H9 (cell line): ENCODE data around the gene ABCC4. TPM values are rescaled to one million over a fixed set of nuclear protein-coding genes. Genes with fewer than 3 reads are reported as not detected.

ENCODE experiments used
- DNase-seq: peaks from one replicate; pipeline ENCODE4 v3.0.0-alpha.2; 2017
- H2AFZ ChIP-seq: one replicate; pipeline ENCODE4 v1.6.1; 2013; ENCODE audit warnings: mild to moderate bottlenecking, low read length, control low read depth, moderate library complexity
- H2AK5ac ChIP-seq: 2 replicates; pipeline ENCODE4 v1.6.1; 2013; ENCODE audit warnings: low read length, control low read depth, mixed read lengths; ENCODE audit not compliant: insufficient read length
- H2BK120ac ChIP-seq: one replicate; pipeline ENCODE4 v1.6.1; 2013; ENCODE audit warnings: low read depth, mild to moderate bottlenecking, low read length, control low read depth, inconsistent platforms; ENCODE audit not compliant: poor library complexity, severe bottlenecking
- H2BK12ac ChIP-seq: 2 replicates; pipeline ENCODE4 v1.6.1; 2013; ENCODE audit warnings: low read length, control low read depth, mixed read lengths, low read depth; ENCODE audit not compliant: insufficient read length
- H2BK15ac ChIP-seq: 2 replicates; pipeline ENCODE4 v1.6.1; 2013; ENCODE audit warnings: low read depth, low read length, control low read depth
- H2BK20ac ChIP-seq: one replicate; pipeline ENCODE4 v1.6.1; 2013; ENCODE audit warnings: low read depth, mild to moderate bottlenecking, low read length, control low read depth, inconsistent platforms; ENCODE audit not compliant: poor library complexity, severe bottlenecking
- H2BK5ac ChIP-seq: 2 replicates; pipeline ENCODE4 v1.6.1; 2013; ENCODE audit warnings: low read length, control low read depth, mixed read lengths; ENCODE audit not compliant: insufficient read length
- H3K14ac ChIP-seq: 2 replicates; pipeline ENCODE4 v1.6.1; 2013; ENCODE audit warnings: low read length, control low read depth; ENCODE audit not compliant: insufficient read depth
- H3K18ac ChIP-seq: 2 replicates; pipeline ENCODE4 v1.6.1; 2013; ENCODE audit warnings: low read depth, mild to moderate bottlenecking, mixed read lengths, low read length, control low read depth; ENCODE audit not compliant: insufficient read length
- H3K23ac ChIP-seq: 2 replicates; pipeline ENCODE4 v1.6.1; 2013; ENCODE audit warnings: low read length, control low read depth, mixed read lengths, low read depth; ENCODE audit not compliant: insufficient read length
- H3K23me2 ChIP-seq: 2 replicates; pipeline ENCODE4 v1.6.1; 2013; ENCODE audit warnings: low read depth, mild to moderate bottlenecking, mixed read lengths, low read length, control low read depth; ENCODE audit not compliant: insufficient read length, poor library complexity, severe bottlenecking
- H3K27ac ChIP-seq: 2 replicates; pipeline ENCODE4 v1.5.1; 2013; ENCODE audit warnings: low read length, control low read depth, mixed read lengths, low read depth; ENCODE audit not compliant: insufficient read length
- H3K27me3 ChIP-seq: 2 replicates; pipeline ENCODE4 v1.6.1; 2013; ENCODE audit warnings: low read length, control low read depth, inconsistent platforms; ENCODE audit not compliant: insufficient read depth
- H3K4ac ChIP-seq: 2 replicates; pipeline ENCODE4 v1.6.1; 2013; ENCODE audit warnings: low read depth, mild to moderate bottlenecking, control low read depth, inconsistent platforms, low read length, moderate library complexity
- H3K4me1 ChIP-seq: 2 replicates; pipeline ENCODE4 v1.6.1; 2013; ENCODE audit warnings: low read length, control low read depth, inconsistent platforms; ENCODE audit not compliant: insufficient read depth
- H3K4me2 ChIP-seq: 2 replicates; pipeline ENCODE4 v1.6.1; 2013; ENCODE audit warnings: low read length, control low read depth, mixed read lengths; ENCODE audit not compliant: insufficient read length, insufficient read depth
- H3K56ac ChIP-seq: 2 replicates; pipeline ENCODE4 v1.6.1; 2013; ENCODE audit warnings: low read depth, mild to moderate bottlenecking, mixed read lengths, low read length, control low read depth; ENCODE audit not compliant: insufficient read length
- H3K79me1 ChIP-seq: 2 replicates; pipeline ENCODE4 v1.6.1; 2013; ENCODE audit warnings: low read depth, mild to moderate bottlenecking, moderate library complexity, low read length, control low read depth, inconsistent platforms; ENCODE audit not compliant: insufficient read depth, poor library complexity, severe bottlenecking
- H3K79me2 ChIP-seq: 2 replicates; pipeline ENCODE4 v1.6.1; 2013; ENCODE audit warnings: low read length, control low read depth, inconsistent platforms; ENCODE audit not compliant: insufficient read depth
- H3K9ac ChIP-seq: 2 replicates; pipeline ENCODE4 v1.6.1; 2013; ENCODE audit warnings: low read length, control low read depth, mixed read lengths; ENCODE audit not compliant: insufficient read length; ENCODE audit errors: extremely low read depth
- H3K9me3 ChIP-seq: one replicate; pipeline ENCODE4 v1.6.1; 2013; ENCODE audit warnings: low read depth, low read length, inconsistent platforms; ENCODE audit not compliant: control insufficient read depth
- H3T11ph ChIP-seq: one replicate; pipeline ENCODE4 v1.6.1; 2013; ENCODE audit warnings: mild to moderate bottlenecking, low read length, control low read depth, inconsistent platforms
- H4K20me1 ChIP-seq: one replicate; pipeline ENCODE4 v1.6.1; 2013; ENCODE audit not compliant: control insufficient read depth, insufficient read length, insufficient read depth
- H4K5ac ChIP-seq: 2 replicates; pipeline ENCODE4 v1.6.1; 2013; ENCODE audit warnings: low read depth, mild to moderate bottlenecking, mixed read lengths, low read length, control low read depth; ENCODE audit not compliant: insufficient read length
- H4K8ac ChIP-seq: replicated peaks from 2 replicates; pipeline ENCODE4 v1.6.1; 2013; ENCODE audit warnings: low read length, control low read depth, mixed read lengths, low read depth; ENCODE audit not compliant: insufficient read length
- H4K91ac ChIP-seq: 2 replicates; pipeline ENCODE4 v1.6.1; 2013; ENCODE audit warnings: low read depth, mild to moderate bottlenecking, moderate library complexity, mixed read lengths, low read length, control low read depth; ENCODE audit not compliant: insufficient read length
- H3K27ac Mint-ChIP-seq, 3 experiments: 2 replicates in 2 of 3; 3 replicates in 1 of 3; pipeline ENCODE4 v1.8.0; 2020 to 2021; ENCODE audit warnings: mixed read lengths in 3 of 3, mild to moderate bottlenecking in 1 of 3, moderate library complexity in 1 of 3
- H3K27me3 Mint-ChIP-seq: 2 replicates; pipeline ENCODE4 v1.8.0; 2021; ENCODE audit warnings: low read depth, mild to moderate bottlenecking, moderate library complexity, mixed read lengths
- H3K36me3 Mint-ChIP-seq, 3 experiments: 2 replicates in 2 of 3; 3 replicates in 1 of 3; pipeline ENCODE4 v1.8.0; 2020 to 2021; ENCODE audit warnings: low read depth in 3 of 3, mixed read lengths in 3 of 3; ENCODE audit not compliant: insufficient read depth in 1 of 3
- H3K4me1 Mint-ChIP-seq, 2 experiments: 2 replicates each; pipeline ENCODE4 v1.8.0; 2020; ENCODE audit warnings: mixed read lengths in 2 of 2
- H3K4me3 Mint-ChIP-seq, 2 experiments: 2 replicates in 1 of 2; 3 replicates in 1 of 2; pipeline ENCODE4 v1.8.0; 2020 to 2021; ENCODE audit warnings: mild to moderate bottlenecking in 2 of 2, mixed read lengths in 2 of 2, moderate library complexity in 1 of 2
- H3K9me3 Mint-ChIP-seq, 2 experiments: 2 replicates in 1 of 2; 3 replicates in 1 of 2; pipeline ENCODE4 v1.8.0; 2020; ENCODE audit warnings: mild to moderate bottlenecking in 2 of 2, mixed read lengths in 2 of 2, moderate library complexity in 1 of 2
- CTCF ChIP-seq: fragments of 200-600 bp; sonication (generic); conservative IDR thresholded peaks from 3 replicates; pipeline ENCODE4 v1.8.0; 2021; ENCODE audit warnings: antibody characterized with exemption, mild to moderate bottlenecking
- WGBS: extraction: QIAGEN DNeasy Blood & Tissue Kit; methylation state at CpG from one replicate; pipeline ENCODE4 v1.1.7; 2013; ENCODE audit warnings: missing lambda C conversion rate, low lambda C conversion rate, mixed read lengths; ENCODE audit not compliant: insufficient read length; ENCODE audit errors: extremely low coverage; 5-methylcytosine and 5-hydroxymethylcytosine counted together
- total RNA-seq: library from RNA; stranded (reverse); gene quantifications from 2 replicates; pipeline ENCODE4 v1.2.1, GENCODE V29; 2021

Gene ABCC4
- total RNA-seq, 1 experiment from 2014 or later = 5.9 TPM

GRCh38 chr13:95307507-95307906 is 6.3 kb upstream of the ABCC4 start:
- no peak overlapping the region for H2BK15ac ChIP-seq
- no peaks in the 10 kb centered on the region for H4K20me1 ChIP-seq
- no peak overlapping the region for H3K27ac ChIP-seq
- H3K4ac ChIP-seq = no peak overlapping the region
- H4K91ac ChIP-seq = no peak overlapping the region
- no peaks in the 10 kb centered on the region for H3K4me1 ChIP-seq
- no peak overlapping the region for H4K5ac ChIP-seq
- H2AK5ac ChIP-seq = no peak overlapping the region
- no peaks in the 10 kb centered on the region for H3K9me3 ChIP-seq
- no peak overlapping the region for H2BK12ac ChIP-seq
- DNase-seq = no peak
- no peak overlapping the region for H2BK120ac ChIP-seq
- Mint-ChIP-seq H3K36me3 (peaks cover 0 to 18% (median 0%) of the 10 kb centered on the region in 3 experiments; a peak in 4 of 7 replicates), H3K27ac (no peak overlapping the region), H3K4me1 (peaks cover 0 to 3% of the 10 kb centered on the region in 2 experiments; a peak in 1 of 4 replicates), H3K4me3 (no peak overlapping the region), H3K27me3 (peaks cover 28% of the 10 kb centered on the region), H3K9me3 (peaks cover 6 to 18% of the 10 kb centered on the region in 2 experiments; a peak in 3 of 5 replicates)
- H3K23ac ChIP-seq = no peak overlapping the region
- WGBS = no CpG with 5 or more reads among the region's 6 CpGs
- H3K56ac ChIP-seq = no peak overlapping the region
- no peak overlapping the region for H4K8ac ChIP-seq
- H2AFZ ChIP-seq = no peak overlapping the region
- no peaks in the 10 kb centered on the region for H3K79me1 ChIP-seq
- H3K18ac ChIP-seq = no peak overlapping the region
- no peaks in the 10 kb centered on the region for H3K79me2 ChIP-seq
- no peak overlapping the region for H3K14ac ChIP-seq
- no peak for TF ChIP-seq CTCF
- H3K4me2 ChIP-seq = no peak overlapping the region
- no peak overlapping the region for H2BK20ac ChIP-seq
- no peaks in the 10 kb centered on the region for H3K23me2 ChIP-seq
- peaks cover 2% of the 10 kb centered on the region; the same call in 1 of the 2 replicates for H3K27me3 ChIP-seq
- H2BK5ac ChIP-seq = no peak overlapping the region
- no peak overlapping the region for H3T11ph ChIP-seq
- no peak overlapping the region for H3K9ac ChIP-seq
